Suprapubic skin (tissue), 4 donors: ENCODE results near the gene TSKU. TPM values are rescaled to one million over a fixed set of nuclear protein-coding genes. Genes with fewer than 3 reads are reported as not detected.

Source experiments
- DNase-seq, 2 donors: peaks; one replicate each; pipeline ENCODE4 v3.0.0-alpha.2; 2019; ENCODE audit warnings: low spot score in 2 of 2
- H3K27ac ChIP-seq: fragments of 200-600 bp; sonication (generic); one replicate; pipeline ENCODE4 v1.5.1; 2019
- H3K27me3 ChIP-seq: fragments of 200-600 bp; sonication (generic); one replicate; pipeline ENCODE4 v1.5.1; 2019
- H3K36me3 ChIP-seq: fragments of 200-600 bp; sonication (generic); one replicate; pipeline ENCODE4 v1.5.1; 2019
- H3K4me1 ChIP-seq: fragments of 200-600 bp; sonication (generic); one replicate; pipeline ENCODE4 v1.5.1; 2019
- H3K4me3 ChIP-seq: fragments of 200-600 bp; sonication (generic); one replicate; pipeline ENCODE4 v1.5.1; 2019; ENCODE audit warnings: mild to moderate bottlenecking
- H3K9me3 ChIP-seq: fragments of 200-600 bp; sonication (generic); one replicate; pipeline ENCODE4 v1.5.1; 2019
- CTCF ChIP-seq, 2 donors: fragments of 200-600 bp in 1 of 2; fragments of 450-650 bp in 1 of 2; sonication (generic) in 1 of 2; IDR thresholded peaks; one replicate each; pipeline ENCODE4 v1.5.1; 2016 to 2019; ENCODE audit warnings: antibody characterized with exemption in 2 of 2, mild to moderate bottlenecking in 1 of 2, moderate library complexity in 1 of 2
- EP300 ChIP-seq: sonication (generic); formaldehyde crosslinking; IDR thresholded peaks from one replicate; pipeline ENCODE4 v1.6.1; 2017; ENCODE audit warnings: antibody characterized with exemption
- POLR2A ChIP-seq, 2 donors: fragments of 450-650 bp; IDR thresholded peaks; one replicate each; pipeline ENCODE4 v1.6.1; 2017; ENCODE audit warnings: antibody characterized with exemption in 2 of 2, mild to moderate bottlenecking in 2 of 2, moderate library complexity in 2 of 2
- POLR2AphosphoS5 ChIP-seq, 3 donors: sonication (generic); formaldehyde crosslinking; IDR thresholded peaks; one replicate each; pipeline ENCODE4 v1.6.1; 2017; ENCODE audit warnings: antibody characterized with exemption in 3 of 3
- WGBS: methylation state at CpG from one replicate; pipeline ENCODE4 v1.1.5; 2018; 5-methylcytosine and 5-hydroxymethylcytosine counted together
- total RNA-seq, 4 donors: library from RNA; depleted of rRNA; stranded (reverse); fragments of >200 nt; gene quantifications; one replicate each; pipeline ENCODE4 v1.1.0, GENCODE V29; 2016

Gene TSKU
- total RNA-seq, 4 donors from 2014 or later, result 85.5 to 155 (median 128) TPM

DNA sequence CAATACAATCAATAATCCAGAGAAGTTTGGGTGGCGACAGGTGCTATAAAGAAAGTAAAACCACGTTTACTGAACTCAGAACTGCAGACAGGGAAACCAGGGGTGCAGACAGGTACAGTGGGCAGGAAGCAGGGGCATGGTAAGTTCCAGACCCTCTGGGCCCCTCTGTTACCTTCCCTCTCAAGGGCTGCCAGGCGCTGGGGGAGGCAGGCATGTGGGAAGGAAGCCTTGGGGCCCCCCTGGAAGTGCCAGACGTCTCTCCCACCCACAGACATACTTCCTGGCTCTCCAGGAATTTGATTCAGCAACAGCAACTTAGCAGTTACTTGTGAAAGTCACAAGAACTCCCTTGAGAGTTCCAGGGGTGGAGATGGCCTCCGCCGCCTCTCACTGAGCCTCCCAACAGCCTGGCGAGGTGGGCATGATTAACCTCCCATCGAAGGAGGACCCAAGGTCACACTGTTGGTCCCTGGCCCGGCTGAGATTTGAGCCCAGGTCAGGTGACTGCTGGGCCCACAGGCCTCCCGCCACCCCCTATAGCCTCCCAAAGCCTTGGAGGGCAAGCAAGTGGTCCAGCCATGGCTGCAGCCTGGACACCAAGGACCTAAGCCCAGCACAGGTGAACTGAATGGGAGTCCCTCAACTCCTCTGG, 14.1 kb upstream of the TSKU start:
- no peak for TF ChIP-seq POLR2A (IDR thresholded peaks at IDR 0.05)
- TF ChIP-seq POLR2AphosphoS5 (IDR thresholded peaks at IDR 0.05), result no peak
- no peak for TF ChIP-seq EP300
- TF ChIP-seq CTCF (IDR thresholded peaks at IDR 0.05), result no peak
- no peak overlapping the region for H3K4me3 ChIP-seq
- H3K27ac ChIP-seq, result peak overlapping the region; percentile 57
- 50% methylated on average over 10 of the region's 10 CpGs for WGBS
- no peaks in the 10 kb centered on the region for H3K36me3 ChIP-seq
- peaks cover 98% of the 10 kb centered on the region for H3K4me1 ChIP-seq
- no peak for DNase-seq
- H3K9me3 ChIP-seq, result no peaks in the 10 kb centered on the region
- no peaks in the 10 kb centered on the region for H3K27me3 ChIP-seq

DNA sequence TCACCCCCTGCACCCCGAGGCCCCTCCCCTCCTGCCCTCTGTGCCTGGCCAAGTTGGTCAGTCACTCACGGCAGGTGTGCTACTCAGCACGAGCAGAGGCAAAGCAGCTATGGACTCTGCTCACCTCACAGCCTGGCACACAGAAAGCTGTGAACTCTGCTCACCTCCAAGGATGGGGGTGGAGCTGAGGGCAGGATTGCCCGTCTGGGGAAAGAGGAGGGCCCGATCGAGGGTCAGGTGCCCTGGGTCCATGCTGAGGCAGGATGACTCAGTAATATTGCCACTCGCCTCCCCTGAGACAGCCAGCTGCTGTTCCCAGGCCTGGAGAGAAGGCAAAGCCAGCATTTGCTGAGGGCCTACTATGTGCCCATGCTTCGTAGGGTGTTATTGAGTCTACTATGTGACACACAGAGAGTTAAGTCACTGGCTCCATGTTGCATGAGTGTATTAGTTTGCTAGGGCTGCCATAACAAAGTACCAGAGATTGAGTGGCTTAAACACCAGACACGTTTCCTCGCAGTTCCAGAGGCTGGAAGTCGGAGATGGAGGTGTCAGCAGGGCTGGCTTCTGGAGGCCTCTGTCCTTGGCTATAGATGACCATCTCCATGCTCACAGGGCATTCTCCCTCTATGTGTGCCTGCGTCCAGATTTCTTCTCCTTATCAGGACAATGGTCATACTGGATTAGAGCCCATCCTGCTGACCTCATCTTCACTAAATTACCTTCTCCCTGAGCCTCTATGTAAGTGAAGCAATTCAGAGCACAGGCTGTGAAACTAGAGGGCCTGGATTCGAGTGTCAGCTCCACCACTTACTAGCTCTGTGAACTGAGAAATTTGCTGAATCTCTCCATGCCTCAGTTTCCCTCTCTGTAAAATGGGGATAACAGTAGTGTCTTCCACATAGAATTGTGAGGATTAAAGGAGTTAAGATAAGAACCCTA, 13.2 kb upstream of the TSKU start:
- Histone ChIP-seq H3K27ac (peak overlapping the region; percentile 84), H3K4me1 (peaks cover 97% of the 10 kb centered on the region), H3K9me3 (no peaks in the 10 kb centered on the region), H3K27me3 (no peaks in the 10 kb centered on the region), H3K36me3 (no peaks in the 10 kb centered on the region), H3K4me3 (no peak overlapping the region)
- DNase-seq, result no peak
- TF ChIP-seq POLR2AphosphoS5 (IDR thresholded peaks at IDR 0.05) (no peak), CTCF (IDR thresholded peaks at IDR 0.05) (no peak), POLR2A (IDR thresholded peaks at IDR 0.05) (no peak), EP300 (no peak)
- 95% methylated on average over 5 of the region's 13 CpGs for WGBS

DNA sequence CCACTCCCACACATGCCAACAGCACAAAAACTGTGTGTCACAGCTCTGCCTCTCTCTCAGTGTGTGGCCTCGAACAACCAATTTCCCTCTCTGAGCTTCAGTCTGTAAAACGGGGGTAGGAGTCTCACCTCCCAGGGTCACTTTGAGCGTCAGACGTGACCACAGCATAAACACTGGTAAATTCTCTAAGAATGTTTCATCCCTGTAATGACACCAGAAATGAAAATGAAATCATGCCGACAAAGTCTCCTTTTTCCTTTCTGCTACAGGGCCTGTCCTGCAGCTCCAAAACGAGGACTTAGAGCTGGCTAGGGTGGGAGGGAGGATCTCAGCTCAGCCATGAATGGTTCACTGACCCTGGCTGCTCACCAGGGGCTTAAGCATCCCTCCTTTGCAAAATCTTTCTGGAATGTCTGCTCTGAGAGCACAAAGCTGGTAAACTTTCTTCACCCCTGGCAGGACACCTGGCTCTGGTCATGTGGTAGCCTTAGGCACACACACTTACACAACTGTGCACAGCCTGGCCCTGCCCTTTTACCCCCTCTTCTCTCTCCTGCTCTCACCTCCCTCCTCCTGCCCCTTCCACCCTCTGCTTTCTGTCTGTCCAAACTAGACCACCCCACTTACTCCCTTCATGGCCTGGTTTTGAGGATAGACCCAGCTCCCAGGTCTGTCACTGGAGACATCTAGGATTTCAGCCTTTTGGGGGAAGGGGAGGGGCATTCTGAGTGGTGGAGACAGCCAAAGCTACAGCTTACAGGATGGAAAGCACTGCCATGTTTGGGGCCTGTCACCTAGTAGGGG, 12.3 kb upstream of the TSKU start:
- H3K4me3 ChIP-seq, result no peak overlapping the region
- TF ChIP-seq POLR2A (IDR thresholded peaks at IDR 0.05) (no peak), CTCF (IDR thresholded peaks at IDR 0.05) (no peak), EP300 (no peak), POLR2AphosphoS5 (IDR thresholded peaks at IDR 0.05) (peak in 1 of 3 donors; percentile 54)
- H3K36me3 ChIP-seq, result no peaks in the 10 kb centered on the region
- WGBS, result 32% methylated on average over 6 of the region's 6 CpGs
- H3K4me1 ChIP-seq, result peaks cover 89% of the 10 kb centered on the region
- H3K27ac ChIP-seq, result peak overlapping the region; percentile 84
- H3K9me3 ChIP-seq, result no peaks in the 10 kb centered on the region
- H3K27me3 ChIP-seq, result no peaks in the 10 kb centered on the region
- DNase-seq, result peak in 1 of 2 donors; percentile 82

- DNase-seq, result no peak
- no peak overlapping the region for H3K4me3 ChIP-seq
- H3K27me3 ChIP-seq, result no peaks in the 10 kb centered on the region
- peak overlapping the region; percentile 84 for H3K27ac ChIP-seq
- H3K9me3 ChIP-seq, result no peaks in the 10 kb centered on the region
- no peaks in the 10 kb centered on the region for H3K36me3 ChIP-seq
- 79% methylated on average over 8 of the region's 8 CpGs for WGBS
- peaks cover 82% of the 10 kb centered on the region for H3K4me1 ChIP-seq
- TF ChIP-seq POLR2A (IDR thresholded peaks at IDR 0.05), result no peak
- no peak for TF ChIP-seq POLR2AphosphoS5 (IDR thresholded peaks at IDR 0.05)
- TF ChIP-seq EP300, result no peak
- TF ChIP-seq CTCF (IDR thresholded peaks at IDR 0.05), result no peak
Observed at GRCh38 chr11:76771446-76772099, 11.6 kb upstream of the TSKU start.
